NCI-H524 treated with DMSO at 0.1 percent for 48 hours (cell line): ENCODE results near the gene TRPV6.

Experiments
- DNase-seq: peaks from one replicate; lab custom pipeline; 2025; lab: John Stamatoyannopoulos, UW

TRPV6 gene

GRCh38 chr7:142908290-142908689, 22.7 kb upstream of the TRPV6 start:
- no peak for DNase-seq

- DNase-seq: no peak
These were observed 21.1 kb upstream of the TRPV6 start for GRCh38 chr7:142906643-142907042.

GRCh38 chr7:142905759-142906158, 20.2 kb upstream of the TRPV6 start:
- DNase-seq: no peak

GRCh38 chr7:142904128-142904527, 18.6 kb upstream of the TRPV6 start:
- no peak for DNase-seq

- DNase-seq: no peak
These were observed 16.1 kb upstream of the TRPV6 start for GRCh38 chr7:142901426-142902259.

GRCh38 chr7:142899661-142900060, 14.1 kb upstream of the TRPV6 start:
- DNase-seq: no peak

GRCh38 chr7:142898377-142899170, 13.0 kb upstream of the TRPV6 start:
- no peak for DNase-seq

GRCh38 chr7:142897691-142898090, 12.1 kb upstream of the TRPV6 start:
- no peak for DNase-seq

GRCh38 chr7:142896741-142897379, 11.3 kb upstream of the TRPV6 start:
- no peak for DNase-seq

GRCh38 chr7:142896151-142896550, 10.6 kb upstream of the TRPV6 start:
- DNase-seq: no peak

GRCh38 chr7:142894985-142895593, 9.5 kb upstream of the TRPV6 start:
- DNase-seq: no peak

GRCh38 chr7:142894112-142894984, 8.8 kb upstream of the TRPV6 start:
- DNase-seq: no peak

- DNase-seq: no peak
These were observed 7.4 kb upstream of the TRPV6 start for GRCh38 chr7:142892951-142893350.

GRCh38 chr7:142891490-142892082, 6.0 kb upstream of the TRPV6 start:
- DNase-seq: no peak

GRCh38 chr7:142890874-142891485, 5.4 kb upstream of the TRPV6 start:
- no peak for DNase-seq

GRCh38 chr7:142889816-142890215, 4.3 kb upstream of the TRPV6 start:
- DNase-seq: no peak

- DNase-seq: no peak
These were observed 1.9 kb upstream of the TRPV6 start for GRCh38 chr7:142887282-142888015.

- no peak for DNase-seq
These were observed 1.3 kb upstream of the TRPV6 start for GRCh38 chr7:142886866-142887265.

- no peak for DNase-seq
These were observed 1.3 kb downstream of the TRPV6 start for GRCh38 chr7:142884286-142884640.
